KOPT-K1 (cell line): ENCODE results near the gene SPPL2C.

Experiments
- H3K27ac ChIP-seq: fragments of 200-600 bp; sonication (generic); 2 replicates; pipeline ENCODE4 v1.5.1; 2016; ENCODE audit warnings: antibody characterized with exemption, mild to moderate bottlenecking, low read depth, low read length; ENCODE audit not compliant: poor library complexity, severe bottlenecking
- H3K36me3 ChIP-seq: fragments of 200-600 bp; sonication (generic); 2 replicates; pipeline ENCODE4 v1.5.1; 2017; ENCODE audit warnings: antibody characterized with exemption, mild to moderate bottlenecking, low read length, moderate library complexity; ENCODE audit not compliant: insufficient read depth
- H3K9me3 ChIP-seq: fragments of 200-600 bp; sonication (generic); 2 replicates; pipeline ENCODE4 v1.5.1; 2017; ENCODE audit warnings: antibody characterized with exemption, low read length, mild to moderate bottlenecking; ENCODE audit not compliant: insufficient read depth, poor library complexity, severe bottlenecking

SPPL2C gene

GRCh38 chr17:45838751-45839295 is 5.9 kb upstream of the SPPL2C start:
- no peaks in the 10 kb centered on the region for H3K9me3 ChIP-seq
- no peak overlapping the region for H3K27ac ChIP-seq
- no peaks in the 10 kb centered on the region for H3K36me3 ChIP-seq

- H3K27ac ChIP-seq = no peak overlapping the region
- no peaks in the 10 kb centered on the region for H3K36me3 ChIP-seq
- no peaks in the 10 kb centered on the region for H3K9me3 ChIP-seq
Observed at GRCh38 chr17:45839442-45839841, 5.2 kb upstream of the SPPL2C start.

GRCh38 chr17:45841186-45841585 is 3.5 kb upstream of the SPPL2C start:
- no peaks in the 10 kb centered on the region for H3K36me3 ChIP-seq
- H3K9me3 ChIP-seq = no peaks in the 10 kb centered on the region
- no peak overlapping the region for H3K27ac ChIP-seq

GRCh38 chr17:45841883-45842525 is 2.7 kb upstream of the SPPL2C start:
- Histone ChIP-seq H3K9me3 (no peaks in the 10 kb centered on the region), H3K27ac (no peak overlapping the region), H3K36me3 (no peaks in the 10 kb centered on the region)

- no peak overlapping the region for H3K27ac ChIP-seq
- no peaks in the 10 kb centered on the region for H3K36me3 ChIP-seq
- H3K9me3 ChIP-seq = no peaks in the 10 kb centered on the region
Observed at GRCh38 chr17:45843722-45844121, 959 bp upstream of the SPPL2C start.

GRCh38 chr17:45845376-45846185 is 900 bp downstream of the SPPL2C start:
- Histone ChIP-seq H3K36me3 (no peaks in the 10 kb centered on the region), H3K9me3 (no peaks in the 10 kb centered on the region), H3K27ac (no peak overlapping the region)

GRCh38 chr17:45846223-45846622 is 1.5 kb downstream of the SPPL2C start:
- Histone ChIP-seq H3K27ac (no peak overlapping the region), H3K9me3 (no peaks in the 10 kb centered on the region), H3K36me3 (no peaks in the 10 kb centered on the region)

GRCh38 chr17:45846646-45847045 is 2.0 kb downstream of the SPPL2C start:
- no peaks in the 10 kb centered on the region for H3K36me3 ChIP-seq
- no peak overlapping the region for H3K27ac ChIP-seq
- no peaks in the 10 kb centered on the region for H3K9me3 ChIP-seq

- no peaks in the 10 kb centered on the region for H3K36me3 ChIP-seq
- H3K27ac ChIP-seq = no peak overlapping the region
- H3K9me3 ChIP-seq = no peaks in the 10 kb centered on the region
Observed at GRCh38 chr17:45847101-45847500, 2.4 kb downstream of the SPPL2C start.

- Histone ChIP-seq H3K27ac (no peak overlapping the region), H3K36me3 (no peaks in the 10 kb centered on the region), H3K9me3 (no peaks in the 10 kb centered on the region)
Observed at GRCh38 chr17:45847747-45848146, 3.1 kb downstream of the SPPL2C start.

- no peak overlapping the region for H3K27ac ChIP-seq
- H3K9me3 ChIP-seq = no peaks in the 10 kb centered on the region
- no peaks in the 10 kb centered on the region for H3K36me3 ChIP-seq
Observed at GRCh38 chr17:45848405-45848804, 3.7 kb downstream of the SPPL2C start.

- Histone ChIP-seq H3K27ac (no peak overlapping the region), H3K36me3 (no peaks in the 10 kb centered on the region), H3K9me3 (no peaks in the 10 kb centered on the region)
Observed at GRCh38 chr17:45848868-45849535, 4.3 kb downstream of the SPPL2C start.

GRCh38 chr17:45849536-45849990 is 4.9 kb downstream of the SPPL2C start:
- Histone ChIP-seq H3K36me3 (no peaks in the 10 kb centered on the region), H3K27ac (no peak overlapping the region), H3K9me3 (no peaks in the 10 kb centered on the region)

- no peaks in the 10 kb centered on the region for H3K9me3 ChIP-seq
Observed at GRCh38 chr17:45850011-45850410, 5.3 kb downstream of the SPPL2C start.

GRCh38 chr17:45850468-45850867 is 5.8 kb downstream of the SPPL2C start:
- Histone ChIP-seq H3K27ac (no peak overlapping the region), H3K9me3 (no peaks in the 10 kb centered on the region), H3K36me3 (no peaks in the 10 kb centered on the region)

More at GRCh38 chr17:45850011-45850410, 5.3 kb downstream of the SPPL2C start:
- no peaks in the 10 kb centered on the region for H3K36me3 ChIP-seq
- H3K27ac ChIP-seq = no peak overlapping the region
